Right lung (tissue), 5 donors: ENCODE measurements around the gene UAP1. TPM values are rescaled to one million over a fixed set of nuclear protein-coding genes. Genes with fewer than 3 reads are reported as not detected.

ENCODE experiments used
- polyA plus RNA-seq, 5 donors: library from polyadenylated mRNA; unstranded; fragments of 120-200 nt; gene quantifications; one replicate each; pipeline versions ENCODE4 v1.2.1 to v1.2.3, GENCODE V29; 2013; ENCODE audit warnings: inconsistent platforms in 1 of 5, low replicate concordance in 1 of 5; ENCODE audit not compliant: insufficient read length in 5 of 5, insufficient read depth in 1 of 5

The UAP1 gene
- polyA plus RNA-seq, 5 donors: 34.1 to 43.1 (median 38.5) TPM

Other genes with a start within 250 kb of the UAP1 start
- under 1 TPM; 0.32 to 0.76 (median 0.36) TPM for gene SPATA46, start 184.9 kb upstream of the UAP1 start, polyA plus RNA-seq
- gene C1orf226, start 180.0 kb upstream of the UAP1 start, polyA plus RNA-seq: 1 to 10 TPM; 3.7 to 5.5 (median 4.3) TPM
- 1 to 10 TPM in 2 of 5 donors, under 1 TPM in 3; 0.23 to 1.1 (median 0.94) TPM for gene SH2D1B, start 149.6 kb upstream of the UAP1 start, polyA plus RNA-seq
- 10 to 100 TPM; 25.6 to 36.0 (median 34.4) TPM for gene UHMK1, start 63.9 kb upstream of the UAP1 start, polyA plus RNA-seq
- 10 to 100 TPM; 20.4 to 50.4 (median 45.5) TPM for gene DDR2, start 70.7 kb downstream of the UAP1 start, polyA plus RNA-seq
- gene HSD17B7, start 229.0 kb downstream of the UAP1 start, polyA plus RNA-seq: 10 to 100 TPM; 19.2 to 28.8 (median 21.5) TPM